HUES6 (cell line): Measurements from ENCODE around the gene CGNL1.

Experiments
- H3K27ac ChIP-seq: 2 replicates; pipeline ENCODE4 v1.7.0; 2013; ENCODE audit warnings: low read depth, mild to moderate bottlenecking, low read length, inconsistent platforms
- H3K27me3 ChIP-seq: 2 replicates; pipeline ENCODE4 v1.6.1; 2013; ENCODE audit warnings: low read length; ENCODE audit not compliant: control insufficient read depth, insufficient read depth
- H3K36me3 ChIP-seq: 2 replicates; pipeline ENCODE4 v1.6.1; 2013; ENCODE audit warnings: low read length; ENCODE audit not compliant: control insufficient read depth, insufficient read depth
- H3K4me1 ChIP-seq: 2 replicates; pipeline ENCODE4 v1.6.1; 2013; ENCODE audit warnings: low read length; ENCODE audit not compliant: control insufficient read depth, insufficient read depth
- H3K4me3 ChIP-seq: 2 replicates; pipeline ENCODE4 v1.5.1; 2013; ENCODE audit warnings: low read depth, low read length
- H3K9ac ChIP-seq: one replicate; pipeline ENCODE4 v1.6.1; 2013; ENCODE audit warnings: mild to moderate bottlenecking, low read length
- H3K9me3 ChIP-seq: 2 replicates; pipeline ENCODE4 v1.6.1; 2013; ENCODE audit warnings: low read depth, low read length; ENCODE audit not compliant: control insufficient read depth, insufficient read depth

CGNL1 gene

DNA sequence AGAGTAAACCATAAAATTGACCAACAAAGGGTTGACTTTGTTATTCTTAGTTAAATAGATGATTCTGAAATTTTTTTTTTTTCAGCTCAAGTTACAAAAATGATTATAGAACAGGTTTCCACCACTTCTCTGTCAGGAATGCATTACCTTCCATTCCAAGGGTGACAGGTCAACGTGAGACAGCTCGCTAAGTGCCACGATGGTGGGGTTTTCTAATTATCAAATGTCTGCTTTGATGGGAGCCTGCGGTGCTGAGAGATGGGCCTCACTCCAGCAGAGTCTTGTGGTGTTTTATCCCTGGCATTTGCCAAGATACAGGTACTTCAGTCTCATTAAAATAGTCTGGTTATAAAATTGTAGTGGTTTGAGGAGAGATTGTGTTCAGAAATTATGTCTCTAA lies 80.3 kb downstream of the CGNL1 start:
- Histone ChIP-seq H3K4me1 (no peaks in the 10 kb centered on the region), H3K4me3 (no peak overlapping the region), H3K27ac (no peak overlapping the region), H3K36me3 (peaks cover 81% of the 10 kb centered on the region), H3K9me3 (no peaks in the 10 kb centered on the region), H3K27me3 (no peaks in the 10 kb centered on the region), H3K9ac (no peak overlapping the region)

DNA sequence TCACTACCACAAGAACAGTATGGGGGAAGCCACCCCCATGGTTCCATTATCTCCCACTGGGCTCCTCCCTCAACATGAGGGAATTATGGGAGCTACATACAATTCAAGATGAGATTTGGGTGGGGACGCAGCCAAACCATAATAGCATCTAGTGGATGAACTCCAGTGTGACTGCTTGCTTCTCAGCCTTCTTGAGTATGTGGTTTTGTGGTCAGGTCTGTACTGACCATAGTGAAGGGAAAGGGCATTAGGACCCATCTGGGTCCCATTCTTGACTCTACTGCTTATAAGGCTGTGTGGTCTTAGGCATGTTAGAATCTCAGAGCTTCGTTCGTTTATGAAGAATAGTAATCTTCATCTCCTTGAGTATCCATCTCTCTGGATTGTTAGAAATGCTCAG lies 81.4 kb downstream of the CGNL1 start:
- peaks cover 81% of the 10 kb centered on the region for H3K36me3 ChIP-seq
- no peaks in the 10 kb centered on the region for H3K9me3 ChIP-seq
- H3K4me3 ChIP-seq = no peak overlapping the region
- no peaks in the 10 kb centered on the region for H3K27me3 ChIP-seq
- H3K9ac ChIP-seq = no peak overlapping the region
- no peaks in the 10 kb centered on the region for H3K4me1 ChIP-seq
- H3K27ac ChIP-seq = no peak overlapping the region

DNA sequence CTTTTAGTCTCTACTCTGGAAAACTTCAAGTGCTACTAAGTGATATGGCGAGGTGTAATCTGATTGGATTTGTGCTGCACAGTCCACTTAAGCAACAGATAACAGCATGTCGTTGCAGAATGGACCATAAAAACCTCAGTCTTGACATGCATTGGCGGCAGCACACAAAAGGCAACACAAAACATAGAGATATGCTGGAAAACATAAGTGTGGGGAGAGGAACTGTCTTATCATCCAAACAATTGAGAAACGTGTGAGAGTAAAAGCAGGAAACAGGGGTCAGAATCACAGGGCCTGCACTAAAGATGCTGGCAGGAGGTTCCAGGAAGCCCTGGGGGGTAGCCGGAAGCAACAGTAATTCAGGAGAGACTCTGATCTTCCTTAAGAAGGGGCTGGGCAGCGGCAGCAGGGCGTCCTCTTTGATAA lies 82.1 kb downstream of the CGNL1 start:
- H3K36me3 ChIP-seq = peaks cover 82% of the 10 kb centered on the region
- no peaks in the 10 kb centered on the region for H3K27me3 ChIP-seq
- H3K4me3 ChIP-seq = no peak overlapping the region
- H3K9ac ChIP-seq = no peak overlapping the region
- no peaks in the 10 kb centered on the region for H3K4me1 ChIP-seq
- no peaks in the 10 kb centered on the region for H3K9me3 ChIP-seq
- no peak overlapping the region for H3K27ac ChIP-seq

DNA sequence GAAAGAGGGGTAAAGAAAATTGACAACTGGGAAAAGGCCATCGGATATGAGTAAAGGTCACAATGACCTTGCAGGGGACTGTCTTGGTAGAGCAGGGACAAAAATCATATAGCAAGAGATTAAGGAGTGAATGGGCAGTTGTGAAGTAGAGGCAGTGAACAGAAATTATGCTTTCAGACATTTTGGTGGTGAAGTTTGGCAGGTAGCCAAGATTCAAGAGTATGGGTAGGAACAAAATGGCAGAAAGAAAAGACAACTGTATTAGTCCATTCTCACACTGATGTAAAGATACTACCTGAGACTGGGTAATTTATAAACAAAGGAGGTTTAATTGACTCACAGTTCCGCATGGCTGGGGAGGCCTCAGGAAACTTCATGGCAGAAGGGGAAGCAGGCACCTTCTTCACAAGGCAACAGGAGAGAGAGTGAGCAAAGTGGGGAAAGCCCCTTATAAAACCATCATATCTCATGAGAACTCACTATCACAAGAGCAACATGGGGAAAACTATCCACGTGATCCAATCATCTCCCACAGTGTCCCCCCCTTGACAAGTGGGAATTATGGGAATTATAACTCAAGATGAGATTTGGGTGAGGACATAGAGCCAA lies 84.0 kb downstream of the CGNL1 start:
- Histone ChIP-seq H3K27me3 (no peaks in the 10 kb centered on the region), H3K9me3 (no peaks in the 10 kb centered on the region), H3K9ac (no peak overlapping the region), H3K4me3 (no peak overlapping the region), H3K27ac (no peak overlapping the region), H3K4me1 (no peaks in the 10 kb centered on the region), H3K36me3 (peaks cover 74% of the 10 kb centered on the region)

DNA sequence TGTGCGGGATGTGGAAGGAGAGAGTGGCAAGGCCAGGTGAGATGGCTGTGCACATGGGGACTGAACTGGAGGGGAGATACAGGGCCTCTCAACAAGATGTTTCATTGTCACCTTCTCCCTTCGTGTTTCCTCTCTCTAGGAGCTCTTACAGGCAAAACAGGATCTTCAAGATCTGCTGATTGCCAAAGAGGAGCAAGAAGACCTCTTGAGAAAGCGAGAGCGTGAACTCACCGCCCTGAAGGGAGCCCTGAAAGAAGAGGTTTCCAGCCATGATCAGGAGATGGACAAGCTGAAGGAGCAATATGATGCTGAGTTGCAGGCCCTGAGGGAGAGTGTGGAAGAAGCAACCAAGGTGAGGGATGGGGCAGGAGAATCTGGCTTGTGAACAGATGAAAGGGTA lies 85.2 kb downstream of the CGNL1 start:
- no peaks in the 10 kb centered on the region for H3K4me1 ChIP-seq
- H3K27me3 ChIP-seq = no peaks in the 10 kb centered on the region
- no peak overlapping the region for H3K27ac ChIP-seq
- H3K4me3 ChIP-seq = no peak overlapping the region
- no peak overlapping the region for H3K9ac ChIP-seq
- H3K36me3 ChIP-seq = peaks cover 73% of the 10 kb centered on the region
- no peaks in the 10 kb centered on the region for H3K9me3 ChIP-seq

DNA sequence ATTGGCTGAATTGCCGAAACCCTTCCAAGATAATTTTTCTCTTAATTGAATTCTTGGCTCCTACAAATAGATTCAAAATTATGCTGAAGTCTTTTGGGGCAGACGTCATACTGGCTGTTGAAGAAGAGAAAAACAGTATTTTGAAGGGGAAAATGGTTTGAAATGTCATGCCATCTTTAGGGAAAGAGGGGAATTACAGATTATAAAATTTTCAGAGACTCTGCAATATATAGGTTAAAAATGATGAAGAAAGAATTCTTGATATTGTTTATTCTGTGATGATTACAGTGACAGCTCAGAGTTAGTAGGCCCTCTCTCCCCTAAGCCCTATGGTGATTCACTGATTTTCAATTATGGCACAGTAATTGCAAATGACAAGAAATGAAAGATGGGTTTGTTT lies 86.1 kb downstream of the CGNL1 start:
- Histone ChIP-seq H3K9me3 (no peaks in the 10 kb centered on the region), H3K36me3 (peaks cover 67% of the 10 kb centered on the region), H3K4me3 (no peak overlapping the region), H3K27me3 (no peaks in the 10 kb centered on the region), H3K4me1 (no peaks in the 10 kb centered on the region), H3K27ac (no peak overlapping the region), H3K9ac (no peak overlapping the region)

DNA sequence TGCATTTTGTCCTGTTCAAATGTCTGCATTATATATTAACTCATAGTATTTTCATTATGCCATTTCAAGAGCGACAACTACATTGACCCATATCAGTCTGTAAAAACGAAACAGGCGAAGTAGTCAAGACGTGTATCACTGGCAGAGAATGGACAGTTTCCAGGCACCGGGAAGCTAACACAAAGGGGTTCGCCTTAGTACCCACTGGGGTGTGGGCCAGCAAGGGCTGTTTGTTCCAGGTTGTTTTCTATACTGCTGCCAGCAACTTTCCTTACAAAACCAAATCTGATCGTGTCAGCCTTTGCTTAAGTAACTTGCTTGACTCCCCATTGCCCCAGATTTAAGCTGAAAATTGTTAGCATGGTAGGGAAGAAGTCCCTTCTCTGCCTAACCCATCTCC lies 87.1 kb downstream of the CGNL1 start:
- Histone ChIP-seq H3K27me3 (no peaks in the 10 kb centered on the region), H3K27ac (no peak overlapping the region), H3K9ac (no peak overlapping the region), H3K9me3 (no peaks in the 10 kb centered on the region), H3K4me1 (no peaks in the 10 kb centered on the region), H3K36me3 (peaks cover 61% of the 10 kb centered on the region), H3K4me3 (no peak overlapping the region)

DNA sequence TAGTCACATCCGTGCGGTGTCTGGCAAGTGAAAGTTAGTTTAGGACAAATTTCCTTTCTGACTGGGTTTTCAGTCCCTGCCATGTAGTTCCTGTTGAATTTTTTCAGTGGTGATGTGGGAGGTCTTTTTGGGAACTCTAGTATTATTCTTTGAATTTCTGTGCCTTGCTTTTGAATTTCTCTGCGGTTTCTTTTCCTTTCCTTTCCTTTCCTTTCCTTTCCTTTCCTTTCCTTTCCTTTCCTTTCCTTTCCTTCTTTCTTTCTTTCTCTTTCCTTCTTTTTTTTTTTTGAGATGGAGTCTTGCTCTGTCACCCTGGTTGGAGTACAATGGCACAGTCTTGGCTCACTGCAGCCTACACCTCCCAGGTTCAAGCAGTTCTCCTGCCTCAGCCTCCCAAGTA lies 88.2 kb downstream of the CGNL1 start:
- Histone ChIP-seq H3K4me3 (no peak overlapping the region), H3K4me1 (no peaks in the 10 kb centered on the region), H3K9me3 (no peaks in the 10 kb centered on the region), H3K9ac (no peak overlapping the region), H3K27ac (no peak overlapping the region), H3K27me3 (no peaks in the 10 kb centered on the region), H3K36me3 (peaks cover 57% of the 10 kb centered on the region)

DNA sequence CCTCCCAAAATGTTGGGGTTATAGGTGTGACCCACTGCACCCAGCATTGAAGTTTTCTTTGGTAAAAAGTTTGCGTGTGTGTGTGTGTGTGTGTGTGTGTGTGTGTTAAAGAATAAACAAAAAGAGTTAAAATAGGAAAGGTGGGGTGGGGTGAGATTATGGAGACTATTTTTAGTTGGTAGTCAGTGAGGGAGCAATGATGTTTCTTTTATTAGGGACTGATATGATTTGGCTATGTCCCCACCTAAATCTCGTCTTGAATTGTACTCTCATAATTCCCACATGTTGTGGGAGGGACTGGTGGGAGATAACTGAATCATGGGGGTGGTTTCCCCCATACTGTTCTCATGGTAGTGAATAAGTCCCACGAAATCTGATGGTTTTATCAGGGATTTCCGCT lies 92.2 kb downstream of the CGNL1 start:
- H3K4me1 ChIP-seq = peaks cover 3% of the 10 kb centered on the region; the same call in 1 of the 2 replicates
- peaks cover 46% of the 10 kb centered on the region for H3K36me3 ChIP-seq
- H3K9me3 ChIP-seq = no peaks in the 10 kb centered on the region
- no peak overlapping the region for H3K9ac ChIP-seq
- no peak overlapping the region for H3K4me3 ChIP-seq
- H3K27me3 ChIP-seq = no peaks in the 10 kb centered on the region
- no peak overlapping the region for H3K27ac ChIP-seq

DNA sequence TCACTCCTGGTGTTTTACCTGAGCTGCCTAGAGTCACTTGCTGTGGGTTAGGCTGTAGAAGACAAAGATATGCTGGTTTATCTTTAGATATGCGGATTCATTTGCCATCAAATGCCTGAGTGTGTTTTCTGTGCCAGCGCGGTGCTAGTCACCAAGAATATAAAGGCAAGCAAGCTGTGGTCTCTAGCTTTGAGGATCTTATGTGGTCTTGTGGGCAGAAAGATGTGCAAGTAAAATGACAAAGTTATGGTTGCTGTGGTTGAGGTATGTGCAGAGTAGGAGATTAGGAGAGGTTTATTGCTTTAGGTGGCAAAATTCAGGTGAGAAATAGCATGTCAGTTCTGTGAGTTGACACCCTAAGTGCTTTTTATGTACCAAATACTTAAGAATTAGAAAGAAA lies 94.2 kb downstream of the CGNL1 start:
- no peak overlapping the region for H3K4me3 ChIP-seq
- no peaks in the 10 kb centered on the region for H3K27me3 ChIP-seq
- no peak overlapping the region for H3K9ac ChIP-seq
- no peaks in the 10 kb centered on the region for H3K9me3 ChIP-seq
- peaks cover 3% of the 10 kb centered on the region; the same call in 1 of the 2 replicates for H3K4me1 ChIP-seq
- H3K36me3 ChIP-seq = peaks cover 54% of the 10 kb centered on the region
- H3K27ac ChIP-seq = no peak overlapping the region

DNA sequence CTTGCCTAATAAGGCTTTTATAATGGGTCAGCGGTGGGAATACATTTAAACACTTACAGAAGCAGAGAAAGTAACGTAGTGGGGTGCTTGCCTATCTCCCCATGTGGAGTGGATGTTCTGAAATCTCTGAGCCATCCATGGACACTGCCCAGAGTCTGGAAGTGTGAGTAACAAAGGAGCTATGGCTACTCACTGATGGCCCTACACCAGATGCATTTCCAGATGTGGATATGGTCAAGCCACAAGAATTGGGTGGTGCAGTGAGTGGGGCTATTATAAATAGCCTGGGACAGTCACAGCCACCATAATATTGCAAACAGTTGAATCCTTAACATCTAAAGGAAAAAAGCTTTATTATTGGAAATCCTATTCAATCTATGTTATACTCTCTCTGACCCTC lies 96.6 kb downstream of the CGNL1 start:
- Histone ChIP-seq H3K4me3 (no peak overlapping the region), H3K27me3 (no peaks in the 10 kb centered on the region), H3K4me1 (peaks cover 17% of the 10 kb centered on the region), H3K9ac (no peak overlapping the region), H3K27ac (no peak overlapping the region), H3K36me3 (peaks cover 43% of the 10 kb centered on the region), H3K9me3 (no peaks in the 10 kb centered on the region)

DNA sequence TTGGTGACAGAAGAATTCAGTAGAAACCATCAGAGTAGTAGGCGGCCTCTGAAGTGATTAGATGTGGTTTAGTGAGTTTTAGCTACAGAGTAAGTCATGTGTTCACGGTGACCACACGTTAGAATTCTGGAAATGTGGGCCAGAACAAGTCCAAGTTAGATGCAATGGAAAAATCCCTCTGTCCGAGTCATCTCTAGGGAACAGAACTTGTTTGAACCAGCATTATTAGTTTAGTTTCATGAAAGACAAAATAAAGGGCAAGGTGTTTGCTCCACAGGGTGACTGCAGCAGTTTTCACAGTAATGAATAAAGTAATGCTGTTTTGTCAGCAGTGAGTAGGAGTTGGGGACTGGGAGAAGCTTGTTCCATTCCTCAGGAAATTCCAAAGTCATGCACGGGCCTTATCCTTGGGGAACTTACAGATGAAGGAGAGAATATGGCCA lies 100.2 kb downstream of the CGNL1 start:
- H3K4me1 ChIP-seq = peaks cover 21% of the 10 kb centered on the region
- H3K36me3 ChIP-seq = peaks cover 30% of the 10 kb centered on the region
- H3K9ac ChIP-seq = no peak overlapping the region
- no peaks in the 10 kb centered on the region for H3K27me3 ChIP-seq
- no peak overlapping the region for H3K27ac ChIP-seq
- H3K9me3 ChIP-seq = no peaks in the 10 kb centered on the region
- no peak overlapping the region for H3K4me3 ChIP-seq
